ENCODE results near the gene NUPR2.
"Not testable (repeated sequence)": the region's sequence is repeated elsewhere in the genome, so short reads cannot be mapped to it uniquely, and the experiment has no call there.

Gene NUPR2

DNA sequence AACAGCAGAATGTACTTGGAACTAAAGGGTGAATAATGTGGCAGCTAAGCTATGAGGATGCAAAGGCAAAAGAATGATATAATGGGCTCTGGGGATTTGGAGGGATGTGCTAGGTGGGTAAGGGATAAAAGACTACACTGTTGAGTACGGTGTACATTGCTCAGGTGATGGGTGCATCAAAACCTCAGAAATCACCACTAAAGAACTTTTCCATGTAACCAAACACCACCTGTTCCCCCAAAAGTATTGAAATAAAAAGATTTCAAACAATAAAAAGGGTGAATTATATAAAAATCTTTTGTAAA, 8.3 kb downstream of the NUPR2 start:
- H3K4me2 ChIP-seq, result peak overlapping the region in 5 of 11 experiments; percentile 46 to 69 (median 58); a peak in 5 of 22 replicates
- peaks cover 11 to 28% (median 20%) of the 10 kb centered on the region in 11 experiments for H3K9me3 ChIP-seq (replicated peaks in 1 of 11)
- H3K9ac ChIP-seq, result no peak overlapping the region
- peak overlapping the region in 3 of 10 experiments; percentile 37 to 98 (median 84); a peak in 3 of 20 replicates for H3K4me3 ChIP-seq
- peak overlapping the region in 3 of 11 experiments; percentile 85 to 97 (median 96); a peak in 4 of 22 replicates for H3K27ac ChIP-seq
- TF ChIP-seq Cebpa-rat (IDR thresholded peaks at IDR 0.05), result no peak
- peaks cover 24 to 29% (median 27%) of the 10 kb centered on the region in 11 experiments; a peak in 21 of 22 replicates for H4K20me1 ChIP-seq
- peaks cover 16 to 39% (median 25%) of the 10 kb centered on the region in 10 experiments for H3K4me1 ChIP-seq
- H3K36me3 ChIP-seq, result peaks cover 19 to 25% (median 22%) of the 10 kb centered on the region in 11 experiments
- H3K27me3 ChIP-seq, result no peaks in the 10 kb centered on the region

DNA sequence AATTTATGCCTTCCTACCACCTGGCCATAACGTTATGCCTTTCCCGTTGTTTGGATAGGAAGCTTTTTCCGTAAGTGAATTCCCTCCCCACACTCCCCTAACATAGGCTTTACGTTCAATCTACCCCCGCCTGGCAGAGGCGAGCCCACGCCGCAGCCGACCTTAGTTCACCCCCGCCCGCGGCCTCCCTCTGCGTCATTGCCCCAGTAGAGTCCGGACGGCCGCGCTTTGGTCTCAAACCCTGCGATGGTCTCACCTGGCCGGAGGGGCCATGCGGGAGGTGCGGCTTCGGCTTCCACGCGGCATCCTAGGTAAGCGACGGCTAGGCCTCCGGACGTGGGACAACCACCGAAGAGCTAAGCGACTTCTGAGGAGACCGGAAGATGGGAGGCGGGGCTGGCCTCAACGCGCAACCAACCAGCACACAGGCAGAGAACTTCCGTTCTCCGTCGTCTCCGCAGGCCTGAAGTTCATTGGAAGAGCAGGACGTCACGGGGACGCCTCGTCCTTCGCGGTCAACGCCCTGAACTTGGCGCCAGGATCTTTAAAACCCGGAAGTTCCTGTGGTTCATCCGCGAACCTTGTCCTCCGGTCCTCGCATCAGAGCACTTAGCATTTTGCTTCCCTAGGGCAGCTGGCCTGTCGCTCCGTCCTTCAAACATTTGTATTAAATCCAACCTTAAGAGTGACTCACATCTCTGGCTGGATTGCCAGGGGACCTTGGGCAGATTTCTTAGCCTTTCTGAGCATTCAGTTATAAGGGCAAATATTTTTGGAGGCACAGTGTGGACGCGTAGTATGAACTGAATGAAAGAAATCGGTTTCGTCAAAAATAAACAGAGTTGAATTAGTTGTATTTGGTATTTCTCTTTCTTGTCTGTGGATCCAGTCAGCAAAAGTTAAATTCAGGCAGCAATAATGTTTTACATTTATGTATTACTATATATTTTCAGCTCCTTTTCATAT, 9.8 kb downstream of the NUPR2 start, which contains the start of gene CHCHD2:
TSS of gene CHCHD2 (minus strand) at position 369 of the 966 bp plus-strand sequence. CDS start at position 306, 63 bp downstream.
- peak within 1 kb of the TSS; percentile 85 to 97 (median 92) for H3K27ac ChIP-seq
- H3K36me3 ChIP-seq, result peaks cover 34 to 40% (median 37%) of the 10 kb centered on the region in 11 experiments
- peak within 1 kb of the TSS; percentile 83 to 95 (median 85) for H3K4me2 ChIP-seq
- peak within 1 kb of the TSS; percentile 87 to 97 (median 94) for H3K9ac ChIP-seq
- H4K20me1 ChIP-seq, result peaks cover 36 to 44% (median 42%) of the 10 kb centered on the region in 11 experiments; a peak in 21 of 22 replicates
- H3K4me1 ChIP-seq, result peaks cover 16 to 40% (median 25%) of the 10 kb centered on the region in 10 experiments
- H3K4me3 ChIP-seq, result peak within 1 kb of the TSS; percentile 66 to 98 (median 85)
- no peaks in the 10 kb centered on the region for H3K27me3 ChIP-seq
- peaks cover 11 to 28% (median 20%) of the 10 kb centered on the region in 11 experiments for H3K9me3 ChIP-seq (replicated peaks in 1 of 11)
- no peak for TF ChIP-seq Cebpa-rat (IDR thresholded peaks at IDR 0.05)

GRCh38 chr7:56105508-56105907, 10.7 kb downstream of the NUPR2 start:
- peak overlapping the region; percentile 87 to 97 (median 94) for H3K9ac ChIP-seq
- peak overlapping the region; percentile 66 to 98 (median 85) for H3K4me3 ChIP-seq
- peaks cover 43 to 49% (median 46%) of the 10 kb centered on the region in 11 experiments for H3K36me3 ChIP-seq
- no peak for TF ChIP-seq Cebpa-rat (IDR thresholded peaks at IDR 0.05)
- peaks cover 11 to 28% (median 20%) of the 10 kb centered on the region in 11 experiments for H3K9me3 ChIP-seq (replicated peaks in 1 of 11)
- H3K4me1 ChIP-seq, result peaks cover 16 to 40% (median 25%) of the 10 kb centered on the region in 10 experiments
- peaks cover 45 to 53% (median 51%) of the 10 kb centered on the region in 11 experiments; a peak in 21 of 22 replicates for H4K20me1 ChIP-seq
- H3K27ac ChIP-seq, result peak overlapping the region; percentile 85 to 97 (median 92)
- H3K4me2 ChIP-seq, result peak overlapping the region; percentile 83 to 95 (median 85)
- no peaks in the 10 kb centered on the region for H3K27me3 ChIP-seq

DNA sequence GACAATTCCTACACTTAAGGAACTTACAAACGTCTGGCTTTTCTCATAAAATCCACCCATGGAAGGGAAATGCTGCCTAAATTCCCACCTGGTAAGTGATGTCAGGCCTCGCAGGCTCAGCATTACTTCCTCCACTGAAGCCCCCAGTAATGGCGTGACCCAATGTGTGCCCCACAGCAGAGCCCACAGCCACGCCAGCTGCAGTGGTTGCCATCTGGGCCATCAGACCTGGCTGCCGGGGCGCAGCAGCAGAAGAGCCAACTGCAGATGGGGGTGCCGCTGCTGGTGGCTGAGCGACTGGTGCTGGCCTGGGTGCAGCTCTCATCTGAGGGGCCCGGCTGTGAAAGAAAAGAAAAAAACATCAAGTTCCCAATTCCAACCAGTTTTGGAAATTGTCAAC, 12.1 kb downstream of the NUPR2 start:
- Histone ChIP-seq H3K4me2 (peak overlapping the region; percentile 23 to 95 (median 83); a peak in 18 of 22 replicates), H3K36me3 (peaks cover 56 to 63% (median 59%) of the 10 kb centered on the region in 11 experiments), H3K9me3 (replicated peaks in 1 of 11) (peaks cover 11 to 24% (median 20%) of the 10 kb centered on the region in 11 experiments), H3K4me3 (0 out of 20 replicates have a peak overlapping the region, but pooled peaks of 1 of the 10 experiments have one; percentile 98), H3K4me1 (peaks cover 16 to 40% (median 25%) of the 10 kb centered on the region in 10 experiments), H4K20me1 (peaks cover 50 to 67% (median 64%) of the 10 kb centered on the region in 11 experiments; a peak in 21 of 22 replicates)
- not testable (repeated sequence) for H3K9ac ChIP-seq, H3K27me3 ChIP-seq, H3K27ac ChIP-seq

GRCh38 chr7:56099653-56100052, 16.6 kb downstream of the NUPR2 start:
- Histone ChIP-seq H3K36me3 (peaks cover 75 to 93% (median 86%) of the 10 kb centered on the region in 11 experiments), H3K9me3 (replicated peaks in 1 of 11) (no peaks in the 10 kb centered on the region), H3K27ac (no peak overlapping the region), H4K20me1 (peaks cover 40 to 74% (median 65%) of the 10 kb centered on the region in 11 experiments; a peak in 21 of 22 replicates), H3K4me1 (peaks cover 7 to 32% (median 10%) of the 10 kb centered on the region in 10 experiments; a peak in 19 of 20 replicates), H3K4me2 (no peak overlapping the region), H3K4me3 (no peak overlapping the region), H3K27me3 (no peaks in the 10 kb centered on the region), H3K9ac (no peak overlapping the region)
- TF ChIP-seq Cebpa-rat (IDR thresholded peaks at IDR 0.05), result no peak

- not testable (repeated sequence) for H3K9ac ChIP-seq; H3K4me2 ChIP-seq; H3K27ac ChIP-seq; H3K27me3 ChIP-seq; H3K4me3 ChIP-seq; H3K9me3 ChIP-seq (replicated peaks in 1 of 11)
- peaks cover 28 to 62% (median 52%) of the 10 kb centered on the region in 11 experiments; a peak in 21 of 22 replicates for H4K20me1 ChIP-seq
- H3K36me3 ChIP-seq, result peaks cover 62 to 80% (median 73%) of the 10 kb centered on the region in 11 experiments
- peaks cover 0 to 20% (median 3%) of the 10 kb centered on the region in 10 experiments; a peak in 12 of 20 replicates for H3K4me1 ChIP-seq
Measured at GRCh38 chr7:56098187-56099008, 17.8 kb downstream of the NUPR2 start.

DNA sequence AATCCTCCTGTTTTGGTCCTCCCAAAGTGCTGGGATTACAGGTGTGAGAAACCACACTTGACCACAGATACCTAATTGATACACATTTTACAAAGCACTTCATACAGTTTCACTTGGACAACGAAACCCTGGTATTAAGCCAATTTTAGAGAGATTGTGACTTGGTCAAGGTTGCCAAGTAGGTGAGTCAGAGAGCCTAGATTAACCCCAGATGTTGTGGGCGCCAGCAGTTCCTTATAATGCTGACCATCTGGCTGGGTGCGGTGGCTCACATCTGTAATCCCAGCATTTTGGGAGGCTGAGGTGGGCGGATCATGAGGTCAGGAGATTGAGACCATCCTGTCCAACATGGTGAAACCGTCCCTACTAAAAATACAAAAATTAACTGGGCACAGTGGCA, 18.5 kb downstream of the NUPR2 start:
- H3K36me3 ChIP-seq, result peaks cover 55 to 73% (median 66%) of the 10 kb centered on the region in 11 experiments
- TF ChIP-seq Cebpa-rat (IDR thresholded peaks at IDR 0.05), result no peak
- H3K27ac ChIP-seq, result 0 out of 22 replicates have a peak overlapping the region, but pooled peaks of 1 of the 11 experiments have one; percentile 9
- no peak overlapping the region for H3K9ac ChIP-seq
- H3K4me2 ChIP-seq, result no peak overlapping the region
- peaks cover 21 to 55% (median 46%) of the 10 kb centered on the region in 11 experiments; a peak in 21 of 22 replicates for H4K20me1 ChIP-seq
- H3K4me1 ChIP-seq, result peaks cover 0 to 15% (median 9%) of the 10 kb centered on the region in 10 experiments; a peak in 14 of 20 replicates
- H3K4me3 ChIP-seq, result no peak overlapping the region
- no peaks in the 10 kb centered on the region for H3K27me3 ChIP-seq
- no peaks in the 10 kb centered on the region for H3K9me3 ChIP-seq (replicated peaks in 1 of 11)

Measured in BLaER1 treated with 17β-estradiol and CSF1 and Interleukin-3, amounts not matched to agents 10 nM and 100 nM (cell line).